KG1 (cell line): ENCODE measurements around the gene RTEL1.
A peak's percentile ranks its signal among the peaks of the same experiment; 100 is the strongest.

Source experiments
- DNase-seq: peaks from one replicate; lab custom pipeline; 2025; lab: John Stamatoyannopoulos, UW

The RTEL1 gene

DNA sequence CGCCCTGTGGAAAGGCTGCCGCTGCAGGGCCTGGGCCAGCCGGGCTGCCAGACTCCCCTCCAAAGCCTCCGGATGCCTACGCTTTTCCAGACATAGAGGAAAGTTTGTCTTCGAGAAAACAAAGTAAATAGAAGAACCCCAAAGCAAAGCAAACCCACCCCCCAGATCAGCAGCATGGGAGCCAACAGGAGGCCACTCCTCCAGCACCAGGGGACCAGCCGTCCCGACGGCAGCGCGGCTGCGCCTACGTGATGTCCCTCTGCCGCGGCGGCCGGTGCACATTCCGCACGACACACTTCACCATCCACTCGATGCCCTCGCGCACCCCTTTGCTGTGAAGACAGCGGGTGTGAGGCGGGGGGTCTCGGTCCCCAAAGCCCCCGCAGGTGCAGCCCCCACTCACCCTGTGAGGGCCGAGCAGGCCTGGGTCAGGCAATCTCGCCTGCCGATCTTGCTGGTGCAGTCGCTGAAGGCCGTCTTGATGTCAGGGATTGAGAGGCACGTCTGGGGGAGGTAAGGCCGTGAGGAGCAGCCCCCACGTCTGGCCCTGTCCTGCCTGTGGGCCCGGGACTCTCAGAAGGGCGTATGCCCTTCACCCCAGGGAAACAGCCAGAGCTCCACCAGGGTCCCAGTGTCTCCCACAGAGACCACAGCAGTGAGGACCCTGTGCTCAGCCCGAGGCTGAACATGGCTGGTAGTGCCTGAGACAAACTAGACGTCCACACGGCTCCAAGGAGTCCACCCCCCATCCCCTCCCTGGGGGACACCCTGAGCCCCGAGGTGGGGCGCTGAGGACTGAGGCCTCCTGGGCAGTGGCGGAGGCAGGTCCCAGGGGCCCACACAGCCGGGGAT is 42.3 kb downstream of the RTEL1 start:
- no peak for DNase-seq

DNA sequence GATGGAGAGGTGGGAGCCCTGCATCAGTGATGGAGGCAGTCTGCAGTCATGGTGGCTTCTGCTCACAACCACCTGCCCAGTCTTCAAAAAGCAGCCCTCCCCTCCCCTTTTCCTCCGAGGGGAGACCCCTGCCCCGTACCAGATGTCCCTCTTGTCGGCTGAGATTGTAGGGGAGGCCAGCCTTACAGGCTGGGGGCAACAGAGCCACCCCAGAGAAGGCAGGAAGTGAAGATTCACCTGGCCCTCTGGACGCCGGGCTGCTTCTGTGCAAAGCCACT is 42.9 kb downstream of the RTEL1 start:
- DNase-seq = no peak

DNA sequence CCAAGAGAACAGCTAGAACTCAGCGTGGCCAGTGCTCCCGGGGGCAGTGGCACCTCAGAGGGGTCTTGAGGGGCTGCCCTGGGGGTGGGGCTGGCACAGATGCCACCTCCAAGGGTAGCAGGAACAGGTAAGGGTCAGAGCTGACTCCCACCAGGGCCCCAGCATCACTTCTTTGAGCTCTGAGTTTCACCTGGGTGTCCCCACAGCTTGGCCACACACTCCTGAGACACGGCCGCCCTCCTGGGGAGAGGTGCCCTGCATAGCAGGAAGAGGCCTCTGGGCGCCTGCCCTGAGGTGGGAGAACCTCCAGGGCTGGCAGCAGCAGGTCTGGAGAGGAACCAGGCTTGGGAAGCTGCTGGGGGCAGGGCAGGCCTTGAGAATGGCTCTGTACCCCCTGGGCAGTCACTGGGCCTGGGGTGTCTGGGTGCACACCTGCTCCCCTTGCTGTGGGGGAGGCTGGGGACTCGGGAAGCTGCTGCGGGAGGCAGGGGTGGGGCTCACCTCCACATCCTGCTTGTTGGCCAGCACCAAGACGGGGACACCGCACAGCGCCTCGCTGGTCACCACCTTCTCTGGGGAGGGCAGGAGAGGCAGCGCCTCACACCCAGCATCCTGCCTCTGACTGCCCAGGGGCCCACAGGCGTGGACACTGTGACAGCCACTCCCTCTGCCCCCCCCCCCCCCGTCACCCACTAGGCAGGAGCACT is 43.4 kb downstream of the RTEL1 start:
- DNase-seq = no peak

DNA sequence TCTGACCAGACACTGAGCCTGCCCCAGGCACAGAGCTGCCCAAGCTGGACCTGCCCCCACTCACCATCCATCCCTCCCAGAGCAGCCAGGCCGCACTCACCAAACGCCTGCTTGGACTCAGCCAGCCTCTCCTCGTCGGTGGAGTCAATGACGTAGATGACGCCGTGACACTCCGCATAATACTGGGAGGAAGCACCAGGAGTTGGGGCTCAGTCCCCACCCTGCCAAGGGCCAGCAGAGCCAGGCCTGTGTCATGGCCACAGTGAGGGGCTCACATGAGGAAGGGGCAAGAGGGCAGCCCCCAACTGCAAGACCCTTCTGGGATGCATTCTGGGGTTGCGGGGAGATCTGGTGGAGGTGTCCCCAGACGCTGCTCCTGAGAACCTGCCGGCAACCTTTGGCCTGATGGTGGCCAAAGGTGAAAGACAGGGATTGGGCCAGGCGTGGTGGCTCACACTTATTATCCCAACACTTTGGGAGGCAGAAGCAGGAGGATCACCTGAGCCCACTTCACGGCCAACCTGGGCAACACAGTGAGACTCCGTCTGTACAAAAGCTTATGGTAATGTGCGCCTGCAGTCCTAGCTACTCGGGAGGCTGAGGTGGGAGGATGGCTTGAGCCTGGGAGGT is 44.0 kb downstream of the RTEL1 start:
- no peak for DNase-seq

GRCh38 chr20:63702751-63703470 is 44.8 kb downstream of the RTEL1 start:
- no peak for DNase-seq

GRCh38 chr20:63703471-63703975 is 45.4 kb downstream of the RTEL1 start:
- no peak for DNase-seq

- DNase-seq = no peak
Measured at GRCh38 chr20:63703976-63704748, 46.0 kb downstream of the RTEL1 start.

DNA sequence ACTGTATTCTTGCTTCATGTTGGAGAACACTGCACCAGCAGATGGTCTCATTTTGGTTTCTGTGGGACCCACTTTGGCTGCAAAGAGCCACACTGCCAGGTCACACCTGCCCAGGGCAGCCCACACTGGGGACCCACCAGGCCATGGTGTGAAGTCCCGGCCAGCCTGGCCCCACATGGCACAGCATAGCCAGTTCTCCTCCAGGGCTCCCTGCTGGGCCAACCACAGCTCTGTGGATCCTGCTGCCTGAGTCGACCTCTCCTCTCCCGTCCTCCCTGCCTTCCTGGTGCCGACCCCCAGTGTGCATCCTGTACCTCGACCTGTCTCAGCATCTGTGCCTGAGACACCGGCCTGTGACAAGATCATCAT is 46.6 kb downstream of the RTEL1 start:
- DNase-seq = no peak

- no peak for DNase-seq
Measured at GRCh38 chr20:63705232-63706026, 47.3 kb downstream of the RTEL1 start.

DNA sequence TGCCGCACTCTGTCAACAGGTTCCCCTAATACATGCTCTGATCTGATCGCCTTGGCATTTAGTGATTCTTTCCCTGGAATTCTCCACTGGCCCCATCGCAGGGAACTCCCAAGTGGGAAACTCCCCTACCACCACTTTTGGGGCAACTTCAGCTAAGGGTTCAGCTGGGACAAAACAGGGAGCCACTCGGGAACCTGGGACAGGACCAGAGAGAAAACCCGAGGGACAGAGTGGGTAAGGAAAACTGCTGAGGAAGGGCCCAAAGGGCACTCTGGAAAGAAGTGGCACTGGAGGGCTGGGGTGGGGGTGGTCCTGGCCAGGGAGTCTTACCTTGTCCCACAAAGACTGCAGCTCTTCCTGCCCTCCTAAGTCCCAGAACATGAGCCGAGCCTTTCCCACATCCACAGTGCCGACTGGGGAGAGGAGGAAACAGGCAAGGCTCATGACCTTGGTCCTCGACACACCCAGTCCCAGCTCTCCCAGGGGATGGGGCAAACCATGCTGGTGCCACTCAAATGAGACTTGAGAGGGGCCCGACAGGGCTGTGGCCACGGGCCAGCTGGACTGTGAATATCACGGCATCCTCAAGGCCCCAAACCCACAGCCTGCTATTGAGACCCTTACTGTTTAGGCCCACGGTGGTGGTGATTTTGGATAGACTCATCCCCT is 48.0 kb downstream of the RTEL1 start:
- DNase-seq = no peak

DNA sequence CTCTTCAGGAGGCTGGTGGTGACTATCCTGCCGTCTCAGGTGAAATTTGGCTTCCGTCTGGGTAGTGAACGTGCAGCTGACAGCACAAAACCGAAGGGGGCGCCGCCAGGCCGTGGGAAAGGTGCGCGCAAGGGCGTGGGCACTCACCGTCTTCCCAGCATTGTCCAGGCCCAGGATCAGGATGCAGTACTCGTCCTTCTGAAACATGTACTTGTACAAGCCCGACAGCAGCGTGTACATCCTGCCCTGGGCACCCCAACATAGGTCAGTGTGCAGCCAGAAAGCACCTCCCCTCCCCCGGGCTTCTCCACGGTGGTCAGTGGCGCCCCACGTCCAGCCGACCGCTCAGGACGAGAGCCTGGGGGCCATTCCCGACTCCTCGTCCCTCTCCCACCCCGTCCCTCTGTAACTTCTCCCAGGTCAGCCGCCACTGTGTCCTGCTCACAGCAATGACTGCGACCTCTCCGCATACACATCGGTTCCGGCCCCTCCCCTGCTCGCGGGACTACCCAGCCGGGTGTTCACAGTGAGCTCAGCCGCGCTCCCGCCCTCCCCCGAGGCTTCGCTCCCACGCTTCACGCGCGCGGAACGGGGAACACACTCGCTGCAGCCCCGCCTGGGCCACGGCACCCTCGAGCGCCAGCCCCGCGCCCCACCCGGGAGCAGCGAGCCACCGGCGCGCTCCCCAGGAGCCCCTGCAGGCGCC is 48.9 kb downstream of the RTEL1 start:
- DNase-seq = no peak

- peak; percentile 79 for DNase-seq
Measured at GRCh38 chr20:63707558-63708300, 49.6 kb downstream of the RTEL1 start, which contains the start of the genes ARFRP1 and ZGPAT. Gene ARFRP1, minus strand, starts transcription at chr20:63707976. Its CDS starts 885 bp downstream, at chr20:63707091. Gene ZGPAT, plus strand, starts transcription at chr20:63708039. Its CDS starts 542 bp downstream, at chr20:63708581.

DNA sequence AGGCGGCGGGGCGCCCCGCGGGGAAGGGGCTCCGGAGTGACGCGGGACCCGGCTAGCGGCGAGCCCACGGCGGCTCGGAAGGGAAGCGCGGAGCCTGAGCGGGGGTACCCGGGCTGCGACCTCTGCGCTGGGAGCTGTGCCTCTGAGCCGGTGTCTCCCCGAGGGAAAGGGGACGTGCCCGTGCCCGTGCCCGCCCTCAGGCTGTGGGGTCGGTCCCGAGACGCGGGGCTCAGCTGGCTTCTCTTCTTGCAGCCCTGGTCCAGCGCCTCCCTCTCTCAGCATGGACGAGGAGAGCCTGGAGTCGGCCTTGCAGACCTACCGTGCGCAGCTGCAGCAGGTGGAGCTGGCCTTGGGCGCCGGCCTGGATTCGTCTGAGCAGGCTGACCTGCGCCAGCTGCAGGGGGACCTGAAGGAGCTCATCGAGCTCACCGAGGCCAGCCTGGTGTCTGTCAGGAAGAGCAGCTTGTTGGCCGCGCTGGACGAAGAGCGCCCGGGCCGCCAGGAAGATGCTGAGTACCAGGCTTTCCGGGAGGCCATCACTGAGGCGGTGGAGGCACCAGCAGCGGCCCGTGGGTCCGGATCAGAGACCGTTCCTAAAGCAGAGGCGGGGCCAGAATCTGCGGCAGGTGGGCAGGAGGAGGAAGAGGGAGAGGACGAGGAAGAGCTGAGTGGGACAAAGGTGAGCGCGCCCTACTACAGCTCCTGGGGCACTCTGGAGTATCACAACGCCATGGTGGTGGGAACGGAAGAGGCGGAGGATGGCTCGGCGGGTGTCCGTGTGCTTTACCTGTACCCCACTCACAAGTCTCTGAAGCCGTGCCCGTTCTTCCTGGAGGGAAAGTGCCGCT is 50.4 kb downstream of the RTEL1 start:
- no peak for DNase-seq

GRCh38 chr20:63709149-63709527 is 51.0 kb downstream of the RTEL1 start:
- no peak for DNase-seq

DNA sequence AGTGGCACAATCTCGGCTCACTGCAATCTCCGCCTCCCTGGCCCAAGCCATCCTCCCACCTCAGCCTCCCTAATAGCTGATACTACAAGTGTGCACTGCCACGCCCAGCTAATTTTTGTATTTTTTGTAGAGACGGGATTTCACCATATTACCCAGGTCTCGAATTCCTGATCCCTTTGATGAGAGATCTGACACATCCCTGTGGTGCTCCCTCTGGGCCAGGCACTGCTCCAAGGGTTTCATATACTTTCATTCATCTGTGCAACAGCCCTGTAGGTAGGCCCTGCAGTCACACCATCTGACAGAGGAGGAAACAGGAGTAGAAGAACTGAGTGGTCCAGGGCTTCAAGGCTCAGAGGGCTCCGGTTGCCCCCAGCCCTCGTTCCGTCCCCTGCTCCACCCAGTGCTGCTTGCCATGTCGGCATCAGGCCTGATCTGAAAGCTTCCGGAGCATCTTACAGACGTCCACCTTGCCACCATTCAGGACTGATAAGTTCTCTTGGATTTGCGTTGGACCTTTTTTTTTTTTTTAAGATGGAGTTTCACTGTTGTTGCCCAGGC is 53.1 kb downstream of the RTEL1 start:
- DNase-seq = no peak

DNA sequence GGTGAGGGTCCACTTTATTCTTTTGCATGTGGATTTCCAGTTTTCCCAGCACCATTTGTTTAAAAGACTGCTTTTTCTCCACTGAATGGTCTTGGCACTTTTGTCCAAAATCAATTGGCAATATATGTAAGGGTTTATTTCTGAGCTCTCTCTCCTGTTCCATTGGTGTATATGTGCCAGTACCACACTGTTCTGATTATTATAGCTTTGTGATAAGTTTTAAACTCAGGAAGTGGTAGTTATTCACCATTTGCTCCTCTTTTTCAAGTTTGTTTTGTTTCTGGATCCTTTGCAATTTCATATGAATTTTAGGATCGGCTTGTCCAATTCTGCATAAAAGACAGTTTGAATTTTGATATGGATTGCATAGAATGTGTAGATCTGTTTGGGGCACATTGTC is 54.1 kb downstream of the RTEL1 start:
- no peak for DNase-seq

- no peak for DNase-seq
Measured at GRCh38 chr20:63714858-63715257, 56.7 kb downstream of the RTEL1 start.
